T-helper 1 cell (primary cell): ENCODE data around the gene SEL1L.
"Not testable (repeated sequence)": the region's sequence is repeated elsewhere in the genome, so short reads cannot be mapped to it uniquely, and the experiment has no call there.

Source experiments
- DNase-seq, 5 donors: peaks; one replicate each; pipeline ENCODE4 v3.0.0-alpha.2; 2012 to 2020

SEL1L gene

GRCh38 chr14:81473456-81474147 is 60.1 kb downstream of the SEL1L start:
- no peak for DNase-seq

GRCh38 chr14:81472096-81472800 is 61.4 kb downstream of the SEL1L start:
- DNase-seq = no peak

GRCh38 chr14:81471062-81471461 is 62.6 kb downstream of the SEL1L start:
- peak in 1 of 5 donors; percentile 61 for DNase-seq

- not testable (repeated sequence) for DNase-seq
Measured at GRCh38 chr14:81470557-81470826, 63.2 kb downstream of the SEL1L start.

GRCh38 chr14:81466854-81467253 is 66.8 kb downstream of the SEL1L start:
- DNase-seq = no peak

DNA sequence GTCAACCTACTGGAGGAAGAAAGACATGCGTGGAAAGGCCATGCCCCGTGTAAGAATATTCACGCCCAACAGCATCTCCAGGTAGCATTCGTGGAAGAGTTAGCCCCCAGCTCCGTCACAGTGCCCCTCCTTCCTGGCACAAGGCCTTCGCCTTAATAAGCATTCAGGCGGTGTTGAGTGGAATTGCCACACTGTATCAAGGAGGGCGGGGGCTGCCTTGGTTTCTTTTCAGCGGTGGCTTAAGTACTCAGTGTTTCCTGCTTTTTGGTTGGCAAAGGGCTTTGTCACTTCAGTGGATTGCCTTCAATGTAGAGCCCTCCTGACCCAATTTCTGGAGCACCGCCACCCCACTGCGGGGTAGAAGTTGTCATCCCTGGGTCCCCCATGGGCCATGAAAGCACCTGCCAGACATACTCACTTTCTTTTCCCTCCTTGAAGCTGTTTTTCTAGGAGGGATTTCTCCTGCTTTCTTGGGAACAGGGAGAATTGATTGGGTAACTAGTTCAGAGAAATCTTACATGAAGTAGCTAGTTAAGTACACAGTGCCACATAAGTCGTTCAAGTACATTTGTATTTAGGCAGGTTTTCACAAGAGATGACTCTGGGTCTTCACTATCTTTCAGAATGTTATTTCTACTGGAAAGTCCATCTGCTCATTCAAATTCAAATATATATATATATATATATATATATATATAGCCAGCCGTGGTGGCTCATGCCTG is 68.0 kb downstream of the SEL1L start:
- DNase-seq = no peak

DNA sequence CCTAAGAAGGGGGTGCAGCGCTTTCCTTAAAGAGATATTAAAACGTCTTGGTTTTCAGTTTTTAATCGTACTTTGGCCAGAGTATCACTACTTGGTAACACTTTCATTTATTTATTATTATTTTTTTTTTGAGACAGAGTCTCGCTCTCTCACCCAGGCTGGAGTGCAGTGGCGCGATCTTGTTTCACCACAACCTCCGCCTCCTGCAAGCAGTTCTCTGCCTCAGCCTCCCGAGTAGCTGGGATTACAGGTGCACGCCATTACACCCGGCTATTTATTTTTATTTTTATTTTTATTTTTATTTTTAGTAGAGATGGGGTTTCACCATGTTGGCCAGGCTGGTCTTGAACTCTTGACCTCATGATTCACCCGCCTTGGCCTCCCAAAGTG is 68.7 kb downstream of the SEL1L start:
- not testable (repeated sequence) for DNase-seq

DNA sequence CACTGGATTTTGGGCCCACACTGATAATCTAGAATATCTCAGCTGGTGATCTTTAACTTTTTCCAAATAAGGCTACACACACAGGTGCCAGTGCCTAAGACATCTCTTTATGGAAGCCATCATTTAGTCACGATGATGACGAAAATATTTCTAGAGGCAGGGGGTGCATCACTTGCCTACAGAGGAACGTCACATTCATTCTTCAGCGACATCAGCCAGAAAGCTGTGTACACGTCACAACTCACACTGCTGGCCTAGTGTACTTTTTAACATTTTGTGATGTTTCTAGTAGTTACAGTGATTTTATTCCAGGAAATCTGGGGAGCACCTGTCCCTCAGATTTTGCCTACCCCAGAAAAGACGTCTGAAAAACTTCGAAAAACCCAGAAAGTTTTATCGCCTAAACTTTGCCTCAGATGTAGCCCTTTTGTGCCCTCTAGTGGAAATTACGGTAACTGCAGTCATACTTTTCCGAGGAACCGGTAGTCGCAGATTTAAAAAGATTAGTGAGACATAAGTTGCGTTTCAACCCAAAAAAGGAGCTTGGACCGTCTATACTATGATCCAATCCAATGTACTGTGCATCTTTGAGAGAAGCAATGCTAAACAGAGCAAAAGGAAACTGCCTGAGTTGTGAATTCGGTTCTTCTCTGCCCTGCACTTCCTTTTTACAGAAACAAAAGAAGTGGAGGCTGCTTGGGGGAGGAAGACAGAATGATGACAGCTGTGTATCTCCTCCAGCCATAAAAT is 69.2 kb downstream of the SEL1L start:
- DNase-seq = peak in 4 of 5 donors; percentile 25 to 78 (median 50)

- not testable (repeated sequence) for DNase-seq
Measured at GRCh38 chr14:81462356-81462755, 71.3 kb downstream of the SEL1L start.

DNA sequence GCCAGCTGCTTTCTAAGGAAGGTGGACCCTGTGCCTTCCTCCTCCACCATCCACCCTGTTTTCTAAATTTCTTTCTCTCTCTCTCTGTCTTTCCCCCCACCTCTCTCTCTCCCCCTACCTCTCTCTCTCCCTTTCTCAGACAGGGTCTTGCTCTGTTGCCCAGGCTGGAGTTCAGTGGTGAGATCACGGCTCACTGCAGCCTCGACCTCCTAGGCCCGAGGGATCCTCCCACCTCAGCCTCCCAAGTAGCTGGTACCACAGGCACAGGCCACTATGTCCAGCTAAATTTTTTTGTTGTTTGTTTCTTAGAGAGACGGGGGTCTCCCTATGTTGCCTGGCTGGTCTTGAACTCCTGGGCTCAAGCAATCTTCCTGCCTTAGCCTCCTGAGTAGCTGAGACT is 73.7 kb downstream of the SEL1L start:
- DNase-seq = no peak

- no peak for DNase-seq
Measured at GRCh38 chr14:81458352-81458751, 75.3 kb downstream of the SEL1L start.

DNA sequence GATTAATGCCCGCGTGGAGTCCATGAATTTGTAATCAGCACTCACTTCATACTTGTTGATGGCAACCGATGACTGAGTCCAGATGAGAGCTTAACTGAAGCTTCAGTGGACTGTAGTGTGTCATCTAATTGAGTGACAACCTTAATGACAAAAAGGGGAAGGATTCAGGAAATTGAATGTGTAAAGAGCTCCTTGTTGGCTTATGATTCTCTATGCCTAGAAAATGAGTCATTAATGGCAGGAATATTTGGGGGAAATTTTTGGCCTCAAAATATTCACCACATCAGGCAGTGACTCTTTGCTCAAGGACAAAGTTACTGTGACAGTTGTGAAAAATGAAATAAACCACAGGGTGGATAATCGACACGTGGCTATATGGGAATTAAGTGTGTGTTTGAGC is 78.3 kb downstream of the SEL1L start:
- DNase-seq = no peak

- DNase-seq = no peak
Measured at GRCh38 chr14:81454572-81455218, 79.0 kb downstream of the SEL1L start.

DNA sequence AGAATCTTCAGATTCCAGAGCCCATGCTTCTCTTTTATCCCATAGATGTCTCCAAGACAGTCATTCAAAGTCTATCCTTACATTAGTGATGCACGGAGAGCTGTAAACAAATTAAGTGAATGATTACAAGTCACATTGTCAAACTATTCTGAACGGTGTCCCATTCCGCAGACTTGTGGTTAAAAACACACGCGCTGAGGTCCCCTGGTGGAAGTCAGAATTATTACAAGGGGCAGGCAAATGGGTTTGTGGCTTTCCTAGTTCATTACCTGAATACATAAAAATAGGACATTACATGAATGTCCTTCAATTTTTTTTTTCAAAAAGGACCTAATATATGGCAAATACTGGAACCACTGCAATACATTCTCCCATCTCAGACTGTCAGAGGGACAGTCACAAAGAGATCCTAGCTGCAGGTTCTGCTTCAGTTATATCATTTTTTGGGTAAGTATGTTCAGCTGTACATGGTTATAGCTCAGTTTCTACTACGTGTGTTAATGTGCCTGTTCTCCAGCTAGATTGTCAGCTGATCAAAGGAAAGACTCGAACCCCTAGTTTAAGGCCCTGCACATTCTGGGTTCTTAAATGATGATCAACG is 80.4 kb downstream of the SEL1L start:
- DNase-seq = peak in 3 of 5 donors; percentile 21 to 44 (median 37)

- DNase-seq = no peak
Measured at GRCh38 chr14:81452341-81453133, 81.1 kb downstream of the SEL1L start.

- DNase-seq = no peak
Measured at GRCh38 chr14:81450976-81451375, 82.7 kb downstream of the SEL1L start.

DNA sequence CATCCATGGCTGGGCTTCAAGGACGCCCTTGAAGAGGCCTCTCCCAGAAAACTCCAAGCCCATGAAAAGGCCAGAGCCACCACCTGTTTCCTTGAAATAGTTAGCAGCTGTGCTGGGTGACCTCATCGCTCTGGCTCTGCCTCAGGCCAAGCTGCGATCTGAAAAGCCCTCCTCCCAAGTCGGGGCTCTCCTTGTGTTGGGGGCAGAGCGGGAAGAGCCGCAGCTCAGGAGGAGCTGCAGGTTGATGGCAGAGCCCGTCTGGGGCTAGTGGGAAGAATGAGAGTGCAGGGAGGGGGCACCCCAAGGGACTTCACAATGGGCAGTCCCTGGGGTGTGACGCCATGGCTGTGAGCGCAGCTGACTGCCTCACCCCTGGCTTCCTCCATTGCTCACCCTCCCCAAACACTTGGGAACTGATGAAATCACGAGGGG is 83.5 kb downstream of the SEL1L start:
- no peak for DNase-seq

- no peak for DNase-seq
Measured at GRCh38 chr14:81449576-81449975, 84.1 kb downstream of the SEL1L start.

DNA sequence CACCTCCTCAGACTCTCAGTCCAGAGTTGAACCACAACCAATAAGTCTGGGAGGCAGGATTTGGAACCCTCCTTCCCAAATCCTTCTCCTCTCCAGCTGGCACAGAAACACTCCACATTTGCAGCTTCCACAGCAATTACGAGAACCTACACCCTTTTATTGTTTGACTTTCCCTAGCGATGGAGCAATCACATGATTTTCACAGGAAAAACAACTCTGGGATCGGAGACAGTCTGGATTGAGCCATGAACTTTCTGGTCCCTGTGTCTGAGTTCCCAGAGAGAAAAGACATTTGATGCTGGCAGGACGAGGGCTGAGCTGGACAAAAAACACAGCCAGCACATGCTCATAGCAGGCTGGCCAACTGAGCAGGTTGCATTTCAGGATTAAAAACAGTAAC is 84.5 kb downstream of the SEL1L start:
- no peak for DNase-seq

DNA sequence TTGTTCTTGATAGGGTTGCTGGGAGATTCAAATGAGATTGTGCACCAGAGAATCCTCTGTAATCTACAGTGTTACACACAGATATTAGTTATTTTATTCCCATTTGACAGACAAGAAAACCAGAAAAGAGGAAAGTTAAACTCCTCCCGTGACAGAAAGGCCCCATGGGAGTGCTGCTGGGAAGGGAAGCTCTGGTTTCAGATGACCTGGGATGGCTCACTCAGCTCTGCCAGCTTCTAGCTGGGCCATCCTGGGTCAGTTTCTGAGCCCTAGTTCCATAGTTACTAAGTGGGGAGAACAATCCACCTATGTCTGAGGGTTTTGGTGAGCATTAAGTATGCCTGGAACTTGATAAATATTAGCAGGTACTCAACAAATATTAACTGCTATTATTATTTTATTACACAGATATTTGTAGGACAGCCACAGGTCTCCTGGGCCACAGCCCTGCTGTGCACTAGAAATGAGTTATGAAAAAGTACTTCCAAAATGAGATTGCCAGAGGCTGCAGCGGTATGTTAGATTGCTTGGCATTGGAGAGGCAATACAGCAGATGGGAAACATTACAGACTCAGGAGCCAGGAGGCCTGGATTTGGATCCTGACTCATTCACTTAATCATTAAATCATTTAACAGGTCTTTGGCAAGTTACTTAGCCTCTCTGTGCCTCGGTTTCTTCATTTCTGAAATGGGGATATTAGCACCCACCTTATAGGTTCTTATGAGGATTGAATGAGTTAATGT is 86.5 kb downstream of the SEL1L start:
- no peak for DNase-seq
